ENCODE measurements around the gene SUMF2.

Gene SUMF2

DNA sequence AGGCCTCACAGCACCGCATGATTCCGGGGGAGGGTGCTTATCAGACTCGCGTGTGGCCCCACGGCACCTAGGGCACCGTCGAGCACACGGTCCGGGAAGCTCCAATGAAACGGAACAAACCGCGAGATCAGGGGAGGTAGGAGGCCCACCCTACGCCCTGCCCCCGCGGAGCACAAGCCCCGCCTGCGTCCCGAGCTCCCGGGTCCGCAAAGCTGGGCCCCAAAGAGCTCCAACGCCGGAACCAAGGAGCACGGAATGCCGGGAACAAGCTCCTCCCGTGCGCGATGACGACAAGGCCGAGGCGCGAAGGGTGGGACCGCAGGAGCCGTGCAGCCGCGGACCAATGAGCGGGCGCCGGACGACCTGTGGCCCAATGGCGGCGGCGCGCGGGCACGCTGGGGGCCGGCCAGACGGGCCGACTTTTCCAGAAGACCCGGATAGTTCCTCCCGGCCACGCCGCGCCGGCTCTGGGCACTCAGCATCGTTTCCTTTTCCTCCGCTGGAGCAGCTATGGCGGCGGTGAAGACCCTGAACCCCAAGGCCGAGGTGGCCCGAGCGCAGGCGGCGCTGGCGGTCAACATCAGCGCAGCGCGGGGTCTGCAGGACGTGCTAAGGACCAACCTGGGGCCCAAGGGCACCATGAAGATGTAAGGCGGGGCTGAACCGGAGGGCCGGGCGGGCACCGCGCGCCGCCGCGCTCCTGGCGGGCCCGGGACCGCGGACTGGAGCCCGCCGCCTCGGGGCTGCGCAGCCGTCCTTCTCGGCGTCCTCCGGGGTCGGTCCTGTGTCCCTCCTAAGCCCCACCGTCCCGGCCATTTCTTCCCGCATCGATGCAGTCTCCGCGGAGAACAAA, 12.5 kb upstream of the SUMF2 start, which contains the start of the genes CCT6A and PSPH (continued):
- TF ChIP-seq, protein P1, sequence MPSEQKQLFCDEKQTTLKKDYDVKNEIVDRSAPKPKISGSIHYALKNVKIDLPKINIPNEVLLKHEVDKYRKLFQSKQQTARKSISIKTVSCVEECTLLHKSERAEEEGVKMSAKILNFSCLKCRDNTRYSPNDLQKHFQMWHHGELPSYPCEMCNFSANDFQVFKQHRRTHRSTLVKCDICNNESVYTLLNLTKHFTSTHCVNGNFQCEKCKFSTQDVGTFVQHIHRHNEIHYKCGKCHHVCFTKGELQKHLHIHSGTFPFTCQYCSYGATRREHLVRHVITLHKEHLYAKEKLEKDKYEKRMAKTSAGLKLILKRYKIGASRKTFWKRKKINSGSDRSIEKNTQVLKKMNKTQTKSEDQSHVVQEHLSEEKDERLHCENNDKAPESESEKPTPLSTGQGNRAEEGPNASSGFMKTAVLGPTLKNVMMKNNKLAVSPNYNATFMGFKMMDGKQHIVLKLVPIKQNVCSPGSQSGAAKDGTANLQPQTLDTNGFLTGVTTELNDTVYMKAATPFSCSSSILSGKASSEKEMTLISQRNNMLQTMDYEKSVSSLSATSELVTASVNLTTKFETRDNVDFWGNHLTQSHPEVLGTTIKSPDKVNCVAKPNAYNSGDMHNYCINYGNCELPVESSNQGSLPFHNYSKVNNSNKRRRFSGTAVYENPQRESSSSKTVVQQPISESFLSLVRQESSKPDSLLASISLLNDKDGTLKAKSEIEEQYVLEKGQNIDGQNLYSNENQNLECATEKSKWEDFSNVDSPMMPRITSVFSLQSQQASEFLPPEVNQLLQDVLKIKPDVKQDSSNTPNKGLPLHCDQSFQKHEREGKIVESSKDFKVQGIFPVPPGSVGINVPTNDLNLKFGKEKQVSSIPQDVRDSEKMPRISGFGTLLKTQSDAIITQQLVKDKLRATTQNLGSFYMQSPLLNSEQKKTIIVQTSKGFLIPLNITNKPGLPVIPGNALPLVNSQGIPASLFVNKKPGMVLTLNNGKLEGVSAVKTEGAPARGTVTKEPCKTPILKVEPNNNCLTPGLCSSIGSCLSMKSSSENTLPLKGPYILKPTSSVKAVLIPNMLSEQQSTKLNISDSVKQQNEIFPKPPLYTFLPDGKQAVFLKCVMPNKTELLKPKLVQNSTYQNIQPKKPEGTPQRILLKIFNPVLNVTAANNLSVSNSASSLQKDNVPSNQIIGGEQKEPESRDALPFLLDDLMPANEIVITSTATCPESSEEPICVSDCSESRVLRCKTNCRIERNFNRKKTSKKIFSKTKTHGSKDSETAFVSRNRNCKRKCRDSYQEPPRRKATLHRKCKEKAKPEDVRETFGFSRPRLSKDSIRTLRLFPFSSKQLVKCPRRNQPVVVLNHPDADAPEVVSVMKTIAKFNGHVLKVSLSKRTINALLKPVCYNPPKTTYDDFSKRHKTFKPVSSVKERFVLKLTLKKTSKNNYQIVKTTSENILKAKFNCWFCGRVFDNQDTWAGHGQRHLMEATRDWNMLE (tag by site-specific recombination; conservative IDR thresholded peaks at IDR 0.05; ENCODE audit: low read depth) = no peak
- TF ChIP-seq, protein P2, sequence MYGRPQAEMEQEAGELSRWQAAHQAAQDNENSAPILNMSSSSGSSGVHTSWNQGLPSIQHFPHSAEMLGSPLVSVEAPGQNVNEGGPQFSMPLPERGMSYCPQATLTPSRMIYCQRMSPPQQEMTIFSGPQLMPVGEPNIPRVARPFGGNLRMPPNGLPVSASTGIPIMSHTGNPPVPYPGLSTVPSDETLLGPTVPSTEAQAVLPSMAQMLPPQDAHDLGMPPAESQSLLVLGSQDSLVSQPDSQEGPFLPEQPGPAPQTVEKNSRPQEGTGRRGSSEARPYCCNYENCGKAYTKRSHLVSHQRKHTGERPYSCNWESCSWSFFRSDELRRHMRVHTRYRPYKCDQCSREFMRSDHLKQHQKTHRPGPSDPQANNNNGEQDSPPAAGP (tag by site-specific recombination; IDR thresholded peaks at IDR 0.05) = 0 out of 2 replicates have a peak, but pooled peaks have one; percentile 42
- peak; percentile 26 for TF ChIP-seq ZNF2 (tag by site-specific recombination; IDR thresholded peaks at IDR 0.05)
- no peak for TF ChIP-seq ZNF791 (tag by site-specific recombination; IDR thresholded peaks at IDR 0.05)
- peak; percentile 19; the same call in 1 of the 2 replicates for TF ChIP-seq ZNF341 (tag by site-specific recombination; IDR thresholded peaks at IDR 0.05; ENCODE audit: low read depth)
- TF ChIP-seq EGR2 (tag by site-specific recombination; IDR thresholded peaks at IDR 0.05; ENCODE audit: low read depth) = peak; percentile 76
- TF ChIP-seq ZNF10 (tag by site-specific recombination; IDR thresholded peaks at IDR 0.05) = peak; percentile 41; the same call in 1 of the 2 replicates
- TF ChIP-seq ZBTB8A (tag by site-specific recombination; IDR thresholded peaks at IDR 0.05) = peak; percentile 33; the same call in 1 of the 2 replicates
- TF ChIP-seq ZNF561 (tag by site-specific recombination; IDR thresholded peaks at IDR 0.05; ENCODE audit: borderline replicate concordance) = 0 out of 2 replicates have a peak, but pooled peaks have one; percentile 15
- peak; percentile 98 for TF ChIP-seq GLIS2 (tag by site-specific recombination; IDR thresholded peaks at IDR 0.05)
- TF ChIP-seq, protein P3, sequence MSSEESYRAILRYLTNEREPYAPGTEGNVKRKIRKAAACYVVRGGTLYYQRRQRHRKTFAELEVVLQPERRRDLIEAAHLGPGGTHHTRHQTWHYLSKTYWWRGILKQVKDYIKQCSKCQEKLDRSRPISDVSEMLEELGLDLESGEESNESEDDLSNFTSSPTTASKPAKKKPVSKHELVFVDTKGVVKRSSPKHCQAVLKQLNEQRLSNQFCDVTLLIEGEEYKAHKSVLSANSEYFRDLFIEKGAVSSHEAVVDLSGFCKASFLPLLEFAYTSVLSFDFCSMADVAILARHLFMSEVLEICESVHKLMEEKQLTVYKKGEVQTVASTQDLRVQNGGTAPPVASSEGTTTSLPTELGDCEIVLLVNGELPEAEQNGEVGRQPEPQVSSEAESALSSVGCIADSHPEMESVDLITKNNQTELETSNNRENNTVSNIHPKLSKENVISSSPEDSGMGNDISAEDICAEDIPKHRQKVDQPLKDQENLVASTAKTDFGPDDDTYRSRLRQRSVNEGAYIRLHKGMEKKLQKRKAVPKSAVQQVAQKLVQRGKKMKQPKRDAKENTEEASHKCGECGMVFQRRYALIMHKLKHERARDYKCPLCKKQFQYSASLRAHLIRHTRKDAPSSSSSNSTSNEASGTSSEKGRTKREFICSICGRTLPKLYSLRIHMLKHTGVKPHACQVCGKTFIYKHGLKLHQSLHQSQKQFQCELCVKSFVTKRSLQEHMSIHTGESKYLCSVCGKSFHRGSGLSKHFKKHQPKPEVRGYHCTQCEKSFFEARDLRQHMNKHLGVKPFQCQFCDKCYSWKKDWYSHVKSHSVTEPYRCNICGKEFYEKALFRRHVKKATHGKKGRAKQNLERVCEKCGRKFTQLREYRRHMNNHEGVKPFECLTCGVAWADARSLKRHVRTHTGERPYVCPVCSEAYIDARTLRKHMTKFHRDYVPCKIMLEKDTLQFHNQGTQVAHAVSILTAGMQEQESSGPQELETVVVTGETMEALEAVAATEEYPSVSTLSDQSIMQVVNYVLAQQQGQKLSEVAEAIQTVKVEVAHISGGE (tag by site-specific recombination; conservative IDR thresholded peaks at IDR 0.05; ENCODE audit: low read depth) = peak; percentile 55
- TF ChIP-seq, protein P4, sequence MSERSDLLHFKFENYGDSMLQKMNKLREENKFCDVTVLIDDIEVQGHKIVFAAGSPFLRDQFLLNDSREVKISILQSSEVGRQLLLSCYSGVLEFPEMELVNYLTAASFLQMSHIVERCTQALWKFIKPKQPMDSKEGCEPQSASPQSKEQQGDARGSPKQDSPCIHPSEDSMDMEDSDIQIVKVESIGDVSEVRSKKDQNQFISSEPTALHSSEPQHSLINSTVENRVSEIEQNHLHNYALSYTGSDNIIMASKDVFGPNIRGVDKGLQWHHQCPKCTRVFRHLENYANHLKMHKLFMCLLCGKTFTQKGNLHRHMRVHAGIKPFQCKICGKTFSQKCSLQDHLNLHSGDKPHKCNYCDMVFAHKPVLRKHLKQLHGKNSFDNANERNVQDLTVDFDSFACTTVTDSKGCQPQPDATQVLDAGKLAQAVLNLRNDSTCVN (tag by site-specific recombination; optimal IDR thresholded peaks at IDR 0.05) = peak; percentile 90
- TF ChIP-seq, protein P5, sequence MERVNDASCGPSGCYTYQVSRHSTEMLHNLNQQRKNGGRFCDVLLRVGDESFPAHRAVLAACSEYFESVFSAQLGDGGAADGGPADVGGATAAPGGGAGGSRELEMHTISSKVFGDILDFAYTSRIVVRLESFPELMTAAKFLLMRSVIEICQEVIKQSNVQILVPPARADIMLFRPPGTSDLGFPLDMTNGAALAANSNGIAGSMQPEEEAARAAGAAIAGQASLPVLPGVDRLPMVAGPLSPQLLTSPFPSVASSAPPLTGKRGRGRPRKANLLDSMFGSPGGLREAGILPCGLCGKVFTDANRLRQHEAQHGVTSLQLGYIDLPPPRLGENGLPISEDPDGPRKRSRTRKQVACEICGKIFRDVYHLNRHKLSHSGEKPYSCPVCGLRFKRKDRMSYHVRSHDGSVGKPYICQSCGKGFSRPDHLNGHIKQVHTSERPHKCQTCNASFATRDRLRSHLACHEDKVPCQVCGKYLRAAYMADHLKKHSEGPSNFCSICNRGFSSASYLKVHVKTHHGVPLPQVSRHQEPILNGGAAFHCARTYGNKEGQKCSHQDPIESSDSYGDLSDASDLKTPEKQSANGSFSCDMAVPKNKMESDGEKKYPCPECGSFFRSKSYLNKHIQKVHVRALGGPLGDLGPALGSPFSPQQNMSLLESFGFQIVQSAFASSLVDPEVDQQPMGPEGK (tag by site-specific recombination; IDR thresholded peaks at IDR 0.05) = peak; percentile 88
- peak; percentile 77 for TF ChIP-seq ZIC2 (tag by site-specific recombination; IDR thresholded peaks at IDR 0.05)
- TF ChIP-seq ZFHX2 (tag by site-specific recombination; conservative IDR thresholded peaks at IDR 0.05) = peak; percentile 79
- peak; percentile 91 for TF ChIP-seq SP2 (tag by site-specific recombination; IDR thresholded peaks at IDR 0.05)
- TF ChIP-seq GLIS1 (tag by site-specific recombination; IDR thresholded peaks at IDR 0.05) = peak; percentile 81
- TF ChIP-seq ZBTB48 (tag by site-specific recombination; IDR thresholded peaks at IDR 0.05) = peak; percentile 58
- TF ChIP-seq, protein P6, sequence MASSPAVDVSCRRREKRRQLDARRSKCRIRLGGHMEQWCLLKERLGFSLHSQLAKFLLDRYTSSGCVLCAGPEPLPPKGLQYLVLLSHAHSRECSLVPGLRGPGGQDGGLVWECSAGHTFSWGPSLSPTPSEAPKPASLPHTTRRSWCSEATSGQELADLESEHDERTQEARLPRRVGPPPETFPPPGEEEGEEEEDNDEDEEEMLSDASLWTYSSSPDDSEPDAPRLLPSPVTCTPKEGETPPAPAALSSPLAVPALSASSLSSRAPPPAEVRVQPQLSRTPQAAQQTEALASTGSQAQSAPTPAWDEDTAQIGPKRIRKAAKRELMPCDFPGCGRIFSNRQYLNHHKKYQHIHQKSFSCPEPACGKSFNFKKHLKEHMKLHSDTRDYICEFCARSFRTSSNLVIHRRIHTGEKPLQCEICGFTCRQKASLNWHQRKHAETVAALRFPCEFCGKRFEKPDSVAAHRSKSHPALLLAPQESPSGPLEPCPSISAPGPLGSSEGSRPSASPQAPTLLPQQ (tag by site-specific recombination; IDR thresholded peaks at IDR 0.05) = peak; percentile 79
- TF ChIP-seq SP7 (tag by site-specific recombination; IDR thresholded peaks at IDR 0.05) = 0 out of 2 replicates have a peak, but pooled peaks have one; percentile 32
- peak; percentile 87 for TF ChIP-seq ZNF76 (tag by site-specific recombination; IDR thresholded peaks at IDR 0.05; ENCODE audit: borderline replicate concordance, low read depth)
- TF ChIP-seq, protein P7, sequence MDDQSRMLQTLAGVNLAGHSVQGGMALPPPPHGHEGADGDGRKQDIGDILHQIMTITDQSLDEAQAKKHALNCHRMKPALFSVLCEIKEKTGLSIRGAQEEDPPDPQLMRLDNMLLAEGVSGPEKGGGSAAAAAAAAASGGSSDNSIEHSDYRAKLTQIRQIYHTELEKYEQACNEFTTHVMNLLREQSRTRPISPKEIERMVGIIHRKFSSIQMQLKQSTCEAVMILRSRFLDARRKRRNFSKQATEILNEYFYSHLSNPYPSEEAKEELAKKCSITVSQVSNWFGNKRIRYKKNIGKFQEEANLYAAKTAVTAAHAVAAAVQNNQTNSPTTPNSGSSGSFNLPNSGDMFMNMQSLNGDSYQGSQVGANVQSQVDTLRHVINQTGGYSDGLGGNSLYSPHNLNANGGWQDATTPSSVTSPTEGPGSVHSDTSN (CRISPR knock-in tag; IDR thresholded peaks at IDR 0.05) = peak; percentile 90

Measured in HEK293 (cell line).